GM21786 (cell line): ENCODE data around the gene MKLN1.
"Not testable (repeated sequence)": the region's sequence is repeated elsewhere in the genome, so short reads cannot be mapped to it uniquely, and the experiment has no call there.

ENCODE experiments used
- ATAC-seq: cut with Tn5 transposase; IDR thresholded peaks from one replicate; pipeline ENCODE4 v1.9.1; 2021; ENCODE audit not compliant: unreplicated experiment

Gene MKLN1

GRCh38 chr7:131455546-131455945, 127.9 kb downstream of the MKLN1 start:
- no peak for ATAC-seq

DNA sequence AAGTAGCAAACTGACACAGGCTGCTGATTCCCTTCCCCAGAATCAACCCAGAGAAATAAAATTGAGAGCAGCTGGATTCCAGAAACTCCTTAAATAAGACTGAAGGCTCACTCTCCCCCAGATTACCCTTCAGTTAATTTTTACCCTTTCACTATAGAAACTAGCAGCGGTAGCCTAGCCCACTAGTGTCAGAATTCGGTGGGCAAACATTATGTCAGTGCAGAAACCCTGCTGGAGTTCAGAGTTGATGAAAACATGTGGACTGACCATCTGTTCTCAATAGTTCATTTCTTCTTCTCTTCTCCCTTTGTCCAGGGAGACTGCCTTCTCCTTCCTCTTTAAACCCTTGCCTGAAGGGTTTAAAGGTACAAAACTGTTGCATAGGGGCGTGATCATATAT, 128.7 kb downstream of the MKLN1 start:
- no peak for ATAC-seq

DNA sequence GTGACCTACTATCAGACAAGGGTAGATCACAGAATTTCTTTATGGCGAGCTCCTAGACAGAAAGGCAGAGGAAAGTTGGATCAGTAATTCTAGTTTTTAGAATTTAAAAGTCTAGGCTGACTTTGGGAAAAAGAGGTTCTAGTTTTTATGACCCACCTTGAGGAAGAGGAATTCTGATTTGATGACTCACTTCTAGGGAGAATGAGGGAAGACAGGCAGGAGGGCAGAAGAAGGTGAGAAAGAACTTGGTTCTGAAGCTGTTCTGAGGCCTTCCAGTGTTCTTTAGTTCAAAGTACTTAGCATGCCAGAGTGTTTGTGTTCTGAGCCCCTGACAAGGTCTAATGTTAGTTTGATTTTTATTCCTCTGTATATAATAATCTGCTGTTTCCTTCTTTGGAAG, 131.6 kb downstream of the MKLN1 start:
- no peak for ATAC-seq

DNA sequence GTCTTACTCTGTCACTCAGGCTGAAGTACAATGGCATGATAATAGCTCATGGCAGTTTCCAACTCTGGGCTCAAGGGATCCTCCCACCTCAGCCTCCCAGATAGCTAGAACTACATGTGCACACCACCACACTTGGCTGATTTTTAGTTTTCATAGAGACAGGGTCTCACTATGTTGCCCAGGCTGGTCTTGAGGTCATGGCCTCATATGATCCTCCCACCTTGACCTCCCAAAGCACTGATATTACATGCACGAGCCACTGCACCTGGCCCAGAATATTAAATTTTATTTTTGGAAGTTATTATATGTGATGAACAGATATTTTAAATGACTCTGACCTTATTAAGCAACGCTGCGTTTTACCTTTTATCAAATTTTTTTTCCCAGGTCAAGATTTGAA, 134.4 kb downstream of the MKLN1 start:
- ATAC-seq = no peak

DNA sequence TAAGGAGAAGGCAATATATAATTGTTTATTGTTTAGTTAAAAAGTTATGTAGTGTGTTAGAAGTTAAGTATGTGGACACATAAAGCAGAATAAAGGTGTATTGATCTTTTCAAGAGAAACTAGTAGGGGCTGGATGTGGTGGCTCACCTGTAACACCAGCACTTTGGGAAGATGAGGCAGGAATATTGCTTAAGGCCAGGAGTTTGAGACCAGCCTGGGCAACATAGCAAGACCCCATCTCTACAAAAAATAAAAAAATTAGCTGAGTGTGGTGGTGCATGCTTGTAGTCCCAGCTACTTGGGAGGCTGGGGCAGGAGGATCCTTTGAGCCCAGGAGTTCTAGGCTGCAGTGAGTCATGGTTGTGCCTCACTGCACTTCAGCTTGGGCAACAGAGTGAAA, 135.0 kb downstream of the MKLN1 start:
- ATAC-seq = not testable (repeated sequence)

DNA sequence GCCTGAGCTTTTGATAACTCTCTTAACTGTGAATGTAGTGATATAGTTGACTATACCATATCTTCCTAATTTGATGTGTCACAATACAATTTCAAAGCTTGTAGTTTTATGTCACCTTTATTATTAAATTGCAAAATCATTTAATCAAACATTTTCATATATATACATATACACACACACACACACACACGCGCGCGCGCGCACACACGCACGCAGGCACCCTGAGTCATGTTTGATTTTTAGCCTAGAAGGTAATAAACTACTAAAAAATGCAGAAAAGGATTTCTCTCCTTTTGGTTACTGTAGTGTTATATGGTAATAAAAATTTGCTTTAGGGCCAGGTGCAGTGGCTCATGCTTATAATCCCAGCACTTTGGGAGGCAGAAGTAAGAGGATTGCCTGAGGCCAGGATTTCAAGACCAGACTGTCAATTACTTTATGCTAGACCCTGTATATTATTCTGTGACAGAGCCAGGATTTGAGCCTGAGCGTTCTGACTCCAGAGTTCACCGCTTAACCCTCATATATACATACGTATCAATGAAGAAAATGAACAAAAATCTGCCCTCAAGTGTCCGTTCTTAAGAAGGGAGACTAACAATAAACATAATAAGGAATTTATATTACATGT, 139.2 kb downstream of the MKLN1 start:
- no peak for ATAC-seq

DNA sequence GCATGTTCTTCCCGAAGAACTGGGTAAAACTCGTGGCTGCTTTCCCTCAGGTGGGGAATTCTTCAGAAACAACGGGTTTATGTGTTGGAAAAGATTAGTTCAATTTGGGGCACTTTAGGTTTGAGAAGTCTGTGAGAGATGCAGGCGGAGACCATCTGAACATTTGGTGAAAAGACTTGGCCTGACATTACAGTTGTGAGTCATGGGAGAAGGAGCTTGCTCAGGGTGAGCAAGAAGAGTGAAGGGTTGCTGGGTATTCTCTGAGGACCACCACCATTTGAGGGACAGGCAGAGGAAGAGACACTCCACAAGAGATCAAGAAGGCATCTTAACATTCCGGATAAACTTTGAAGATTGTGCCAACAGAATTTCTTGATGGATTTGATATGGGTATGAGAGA, 140.1 kb downstream of the MKLN1 start:
- ATAC-seq = no peak

- no peak for ATAC-seq
Observed at GRCh38 chr7:131471250-131472004, 143.8 kb downstream of the MKLN1 start.

- no peak for ATAC-seq
Observed at GRCh38 chr7:131476740-131477139, 149.1 kb downstream of the MKLN1 start.

GRCh38 chr7:131480384-131481315, 153.0 kb downstream of the MKLN1 start:
- no peak for ATAC-seq

GRCh38 chr7:131482800-131483199, 155.1 kb downstream of the MKLN1 start:
- no peak for ATAC-seq

- ATAC-seq = no peak
Observed at GRCh38 chr7:131483586-131483985, 155.9 kb downstream of the MKLN1 start.

- ATAC-seq = no peak
Observed at GRCh38 chr7:131486346-131486745, 158.7 kb downstream of the MKLN1 start.

GRCh38 chr7:131487217-131487616, 159.5 kb downstream of the MKLN1 start:
- ATAC-seq = no peak

DNA sequence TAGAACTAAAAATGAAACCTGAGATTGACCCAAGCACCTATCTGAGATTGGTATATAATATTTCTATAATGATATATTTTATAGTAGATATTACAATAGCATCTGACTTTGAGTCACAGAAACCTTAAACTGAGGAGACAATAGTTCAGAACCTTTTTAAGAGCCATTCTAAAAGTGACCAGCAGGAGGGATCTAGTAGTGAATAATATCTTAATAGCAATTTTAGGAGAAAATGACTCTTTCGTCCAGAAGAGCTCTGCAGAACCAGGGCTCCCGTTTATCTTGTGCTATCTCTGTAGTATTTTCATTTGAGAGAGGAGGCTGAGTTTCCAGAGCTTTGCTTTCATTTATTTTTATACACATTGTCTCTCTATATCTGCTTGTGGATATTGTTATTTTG, 160.7 kb downstream of the MKLN1 start:
- ATAC-seq = no peak

DNA sequence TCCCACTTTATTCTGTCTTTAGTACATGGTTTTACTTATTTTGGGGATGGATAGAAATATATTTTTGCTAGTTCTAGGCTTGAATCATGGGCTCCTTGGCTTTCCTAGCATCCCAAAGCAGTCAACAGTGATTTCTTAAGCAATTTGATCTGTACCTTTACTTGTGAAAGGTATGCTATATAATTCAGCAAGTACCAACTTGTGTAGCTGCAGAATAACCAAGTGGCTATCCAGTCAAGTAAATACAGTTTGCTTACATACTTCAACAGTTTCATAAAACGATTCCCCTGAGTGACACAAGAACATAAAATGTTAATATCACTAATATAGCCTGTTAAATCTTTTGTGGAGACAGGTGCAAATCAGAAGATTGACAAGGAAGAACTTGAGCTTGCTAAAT, 161.5 kb downstream of the MKLN1 start:
- no peak for ATAC-seq

- ATAC-seq = no peak
Observed at GRCh38 chr7:131489881-131490280, 162.2 kb downstream of the MKLN1 start.

DNA sequence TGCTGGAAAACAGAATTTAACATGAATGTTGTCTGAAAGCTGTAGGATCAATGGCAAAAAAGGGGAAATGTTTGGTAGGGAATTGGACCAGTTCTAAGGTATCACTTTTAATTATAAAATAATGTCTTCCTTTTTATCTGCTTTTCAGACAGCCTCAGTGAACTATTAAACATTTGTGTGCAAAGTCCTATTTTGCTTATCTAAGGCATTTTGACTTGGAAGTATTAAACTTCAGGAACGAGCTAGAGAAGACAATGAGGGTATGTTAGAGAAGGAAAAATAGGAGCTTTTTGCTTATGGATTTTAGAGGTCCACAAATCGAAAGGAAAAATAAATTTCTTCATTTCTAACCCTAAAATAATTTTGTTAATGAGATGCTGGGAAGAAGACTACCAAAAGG, 165.4 kb downstream of the MKLN1 start:
- ATAC-seq = no peak

GRCh38 chr7:131493581-131493980, 165.9 kb downstream of the MKLN1 start:
- no peak for ATAC-seq

GRCh38 chr7:131494182-131494581, 166.5 kb downstream of the MKLN1 start:
- no peak for ATAC-seq

GRCh38 chr7:131495669-131496498, 168.2 kb downstream of the MKLN1 start:
- no peak for ATAC-seq
